IMR-90 (cell line): ENCODE results near the gene IL1A.

Experiments
- POLR2A ChIP-seq: IDR thresholded peaks from 2 replicates; pipeline ENCODE4 v1.6.1; 2012; ENCODE audit warnings: mild to moderate bottlenecking, low read depth, low read length
- TF ChIP-seq, protein P1 (sequence below): conservative IDR thresholded peaks from 2 replicates; pipeline ENCODE4 v1.5.1; 2012; ENCODE audit warnings: mild to moderate bottlenecking, low read depth, low read length, improper control_type of control experiment
- TF ChIP-seq, protein P2 (sequence below): fragments of 150-350 bp; IDR thresholded peaks from 2 replicates; pipeline ENCODE4 v1.6.1; 2017; ENCODE audit warnings: mild to moderate bottlenecking, antibody characterized with exemption, low read length, low read depth

DNA sequence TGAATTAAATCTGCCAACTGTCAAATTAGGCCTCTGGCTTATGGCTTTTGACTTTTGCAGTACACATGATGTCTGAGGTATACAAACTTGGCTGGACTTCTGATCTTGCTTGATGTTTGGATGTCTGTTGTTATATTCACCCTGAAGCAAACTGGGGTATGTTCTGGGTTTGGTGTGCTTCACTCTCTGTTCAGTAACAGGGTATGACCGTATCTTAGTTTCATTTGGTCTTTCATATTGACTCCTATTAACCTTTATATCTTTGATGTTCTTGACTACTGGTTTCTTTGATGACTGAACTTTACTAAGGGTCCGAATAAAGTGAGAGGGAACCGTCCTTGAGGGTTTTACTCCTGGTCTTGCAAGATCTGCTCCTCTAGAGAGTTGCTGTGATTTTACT is 28.1 kb downstream of the IL1A start:
- no peak for TF ChIP-seq POLR2A
- TF ChIP-seq, protein P1, sequence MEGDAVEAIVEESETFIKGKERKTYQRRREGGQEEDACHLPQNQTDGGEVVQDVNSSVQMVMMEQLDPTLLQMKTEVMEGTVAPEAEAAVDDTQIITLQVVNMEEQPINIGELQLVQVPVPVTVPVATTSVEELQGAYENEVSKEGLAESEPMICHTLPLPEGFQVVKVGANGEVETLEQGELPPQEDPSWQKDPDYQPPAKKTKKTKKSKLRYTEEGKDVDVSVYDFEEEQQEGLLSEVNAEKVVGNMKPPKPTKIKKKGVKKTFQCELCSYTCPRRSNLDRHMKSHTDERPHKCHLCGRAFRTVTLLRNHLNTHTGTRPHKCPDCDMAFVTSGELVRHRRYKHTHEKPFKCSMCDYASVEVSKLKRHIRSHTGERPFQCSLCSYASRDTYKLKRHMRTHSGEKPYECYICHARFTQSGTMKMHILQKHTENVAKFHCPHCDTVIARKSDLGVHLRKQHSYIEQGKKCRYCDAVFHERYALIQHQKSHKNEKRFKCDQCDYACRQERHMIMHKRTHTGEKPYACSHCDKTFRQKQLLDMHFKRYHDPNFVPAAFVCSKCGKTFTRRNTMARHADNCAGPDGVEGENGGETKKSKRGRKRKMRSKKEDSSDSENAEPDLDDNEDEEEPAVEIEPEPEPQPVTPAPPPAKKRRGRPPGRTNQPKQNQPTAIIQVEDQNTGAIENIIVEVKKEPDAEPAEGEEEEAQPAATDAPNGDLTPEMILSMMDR: no peak
- TF ChIP-seq, protein P2, sequence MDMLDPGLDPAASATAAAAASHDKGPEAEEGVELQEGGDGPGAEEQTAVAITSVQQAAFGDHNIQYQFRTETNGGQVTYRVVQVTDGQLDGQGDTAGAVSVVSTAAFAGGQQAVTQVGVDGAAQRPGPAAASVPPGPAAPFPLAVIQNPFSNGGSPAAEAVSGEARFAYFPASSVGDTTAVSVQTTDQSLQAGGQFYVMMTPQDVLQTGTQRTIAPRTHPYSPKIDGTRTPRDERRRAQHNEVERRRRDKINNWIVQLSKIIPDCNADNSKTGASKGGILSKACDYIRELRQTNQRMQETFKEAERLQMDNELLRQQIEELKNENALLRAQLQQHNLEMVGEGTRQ: no peak
